Endothelial cell of umbilical vein (primary cell): ENCODE measurements around the gene CRLF1. TPM values are rescaled to one million over a fixed set of nuclear protein-coding genes. Genes with fewer than 3 reads are reported as not detected.

Source experiments
- BruUV-seq: library from RNA; stranded (reverse); fragments of 400-500 nt; replicated peaks from 2 replicates; lab custom pipeline; 2021; lab: Mats Ljungman, UMichigan
- CTCF ChIA-PET: fragments of 300-600, 350-600 bp; sonication (Branson Sonifier 250); formaldehyde crosslinking; loops from one replicate; lab custom pipeline; 2021; ENCODE audit warnings: antibody characterized with exemption, inconsistent platforms; lab: Charles Lee
- POLR2A ChIA-PET: fragments of 300-600, 350-600 bp; sonication (Branson Sonifier 250); formaldehyde crosslinking; loops from one replicate; lab custom pipeline; 2021; ENCODE audit warnings: antibody characterized with exemption, inconsistent platforms; lab: Charles Lee
- DNase-seq: peaks from one replicate; pipeline ENCODE4 v3.0.0-alpha.2; 2011; ENCODE audit warnings: low read depth, low spot score
- FAIRE-seq: peaks from 2 replicates; lab custom pipeline; 2011; peaks lifted over from hg19 to GRCh38; lab: Jason Lieb, UNC
- H2AFZ ChIP-seq: 2 replicates; pipeline ENCODE4 v1.6.0; 2012; ENCODE audit warnings: low read depth, low read length, control low read depth, inconsistent platforms
- H3K27ac ChIP-seq: 2 replicates; pipeline ENCODE4 v1.5.1; 2011; ENCODE audit warnings: low read depth, mild to moderate bottlenecking, control low read depth, low read length, moderate library complexity; ENCODE audit not compliant: insufficient read depth
- H3K27me3 ChIP-seq, 2 experiments: 2 replicates each; pipeline versions ENCODE4 v1.6.0 to v1.6.1; 2011; ENCODE audit warnings: low read length in 2 of 2, mixed read lengths in 1 of 2; ENCODE audit not compliant: control insufficient read depth in 2 of 2, insufficient read depth in 2 of 2
- H3K36me3 ChIP-seq, 2 experiments: 2 replicates in 1 of 2; 3 replicates in 1 of 2; pipeline ENCODE4 v1.5.1; 2011; ENCODE audit warnings: low read length in 2 of 2, mild to moderate bottlenecking in 1 of 2, moderate library complexity in 1 of 2; ENCODE audit not compliant: control insufficient read depth in 2 of 2, insufficient read depth in 2 of 2; ENCODE audit errors: extremely low read depth in 1 of 2
- H3K4me1 ChIP-seq: 3 replicates; pipeline ENCODE4 v1.5.1; 2011; ENCODE audit warnings: mild to moderate bottlenecking, low read length; ENCODE audit not compliant: control insufficient read depth, insufficient read depth; ENCODE audit errors: extremely low read depth
- H3K4me2 ChIP-seq: 2 replicates; pipeline ENCODE4 v1.6.1; 2011; ENCODE audit warnings: low read length, control low read depth, mixed read lengths; ENCODE audit not compliant: insufficient read depth
- H3K4me3 ChIP-seq, 3 experiments: fragments of 200-600 bp in 1 of 3; sonication (generic), shearing (Covaris generic) in 1 of 3; replicated peaks in 1 of 3; 2 replicates each; pipeline ENCODE4 v1.5.1; 2011 to 2016; ENCODE audit warnings: control low read depth in 3 of 3, low read length in 3 of 3, mild to moderate bottlenecking in 2 of 3, inconsistent platforms in 1 of 3, low read depth in 1 of 3, moderate library complexity in 1 of 3; ENCODE audit not compliant: insufficient read depth in 1 of 3
- H3K79me2 ChIP-seq: 2 replicates; pipeline ENCODE4 v1.6.0; 2012; ENCODE audit warnings: low read length, inconsistent platforms; ENCODE audit not compliant: control insufficient read depth, insufficient read depth
- H3K9ac ChIP-seq: replicated peaks from 2 replicates; pipeline ENCODE3; 2011; ENCODE audit warnings: low read length, control low read depth; ENCODE audit not compliant: insufficient read depth; ENCODE audit errors: extremely low read depth
- H3K9me1 ChIP-seq: replicated peaks from 3 replicates; pipeline ENCODE4 v1.6.0; 2011; ENCODE audit warnings: mild to moderate bottlenecking, low read length; ENCODE audit not compliant: control insufficient read depth, insufficient read depth; ENCODE audit errors: extremely low read depth
- H3K9me3 ChIP-seq: replicated peaks from 2 replicates; pipeline ENCODE4 v1.5.1; 2012; ENCODE audit warnings: low read length, inconsistent platforms; ENCODE audit not compliant: control insufficient read depth, insufficient read depth
- H4K20me1 ChIP-seq: replicated peaks from 2 replicates; pipeline ENCODE3; 2011; ENCODE audit warnings: mild to moderate bottlenecking, low read length; ENCODE audit not compliant: control insufficient read depth, insufficient read depth; ENCODE audit errors: extremely low read depth
- CTCF ChIP-seq, 2 donors: IDR thresholded peaks; 1 replicate in 1 of 2; 2 replicates in 1 of 2; pipeline ENCODE4 v1.5.1; 2011; ENCODE audit warnings: low read length in 2 of 2, mild to moderate bottlenecking in 2 of 2, moderate library complexity in 2 of 2, control low read depth in 1 of 2, inconsistent platforms in 1 of 2, low read depth in 1 of 2; ENCODE audit not compliant: insufficient read depth in 1 of 2; ENCODE audit errors: extremely low read depth in 1 of 2
- EZH2 ChIP-seq: IDR thresholded peaks from 2 replicates; pipeline ENCODE4 v1.6.1; 2012; ENCODE audit warnings: borderline replicate concordance, low read depth, mild to moderate bottlenecking, moderate library complexity, low read length, inconsistent platforms; ENCODE audit not compliant: severe bottlenecking
- FOS ChIP-seq: IDR thresholded peaks from 2 replicates; pipeline ENCODE4 v1.6.1; 2011; ENCODE audit warnings: mild to moderate bottlenecking, low read length, moderate library complexity, borderline replicate concordance; ENCODE audit not compliant: insufficient read depth
- GATA2 ChIP-seq: IDR thresholded peaks from 2 replicates; pipeline ENCODE4 v1.7.0; 2011; ENCODE audit warnings: low read depth, mild to moderate bottlenecking, moderate library complexity, mixed read lengths, low read length; ENCODE audit not compliant: insufficient read length, insufficient read depth
- JUN ChIP-seq: IDR thresholded peaks from 2 replicates; pipeline ENCODE4 v1.6.1; 2011; ENCODE audit warnings: borderline replicate concordance, low read depth; ENCODE audit not compliant: insufficient read length, insufficient read depth
- MAX ChIP-seq: IDR thresholded peaks from 2 replicates; pipeline ENCODE4 v1.6.1; 2011; ENCODE audit not compliant: insufficient read depth, insufficient read length
- MYC ChIP-seq: IDR thresholded peaks from one replicate; pipeline ENCODE4 v1.6.1; 2011; ENCODE audit warnings: mild to moderate bottlenecking, low read depth, low read length
- POLR2A ChIP-seq: IDR thresholded peaks from 2 replicates; pipeline ENCODE4 v1.6.1; 2012; ENCODE audit warnings: low read depth, mild to moderate bottlenecking, control low read depth, low read length
- POLR2AphosphoS5 ChIP-seq: IDR thresholded peaks from 2 replicates; pipeline ENCODE4 v1.6.1; 2012; ENCODE audit warnings: low read depth, mild to moderate bottlenecking, control low read depth, low read length, moderate library complexity; ENCODE audit not compliant: insufficient read depth
- dilution Hi-C: fragments of 300-500 bp; cut with MboI; formaldehyde crosslinking; loops from one replicate; pipeline ENCODE4 v1.15.0; 2019; ENCODE audit warnings: low sequenced_read_pairs; ENCODE audit not compliant: extremely low pct_ligation_motif_present
- intact Hi-C: fragments of 100-400 bp; cut with micrococcal nuclease; formaldehyde crosslinking; loops from one replicate; pipeline ENCODE4 v1.10.0; 2022
- polyA plus RNA-seq, 4 experiments: library from polyadenylated mRNA; depleted of rRNA in 3 of 4; stranded (reverse) in 3 of 4; unstranded in 1 of 4; fragments of >200 nt; gene quantifications; 2 replicates each; pipeline versions ENCODE4 v1.2.1 to v1.2.3, GENCODE V29; 2011 to 2012; ENCODE audit warnings: missing spikeins in 1 of 4
- total RNA-seq: library from RNA; stranded (reverse); gene quantifications from 2 replicates; pipeline ENCODE4 v1.2.3, GENCODE V29; 2021

CRLF1 gene
- total and polyA plus RNA-seq, 2 donors (not counting 3 experiments of a cell fraction or from before 2014, with no cell fraction given), result 0.18 TPM; not detected in 1

GRCh38 chr19:18644196-18645034 lies 37.8 kb upstream of the CRLF1 start:
- no peak overlapping the region for H3K4me2 ChIP-seq
- BruUV-seq, result no TSS peak

GRCh38 chr19:18639706-18640243 lies 33.2 kb upstream of the CRLF1 start:
- Histone ChIP-seq H3K4me3 (no peak overlapping the region), H3K4me2 (no peak overlapping the region)
- CTCF ChIA-PET, result interaction anchor here (1.2 to 1.6 kb wide), 2 partner anchors 9 to 14 kb away, joined by 3 to 4 read pairs; no protein-coding TSS in a partner anchor

More at GRCh38 chr19:18644196-18645034, 37.8 kb upstream of the CRLF1 start:
- Histone ChIP-seq H3K27me3 (no peaks in the 10 kb centered on the region), H3K79me2 (no peaks in the 10 kb centered on the region), H2AFZ (no peak overlapping the region), H3K9ac (no peak overlapping the region), H3K9me1 (no peaks in the 10 kb centered on the region), H3K4me3 (no peak overlapping the region), H3K9me3 (no peaks in the 10 kb centered on the region), H3K27ac (no peak overlapping the region), H4K20me1 (no peaks in the 10 kb centered on the region), H3K36me3 (no peaks in the 10 kb centered on the region), H3K4me1 (peaks cover 10% of the 10 kb centered on the region)
- dilution Hi-C loops (no loop called here), intact Hi-C loops (loop anchor here (5.0 kb wide), 1 partner anchor 42 kb away; no protein-coding TSS in a partner anchor)
- ChIA-PET POLR2A (no interaction called here), CTCF (no interaction called here)
- no peak for DNase-seq
- FAIRE-seq, result no peak
- TF ChIP-seq MYC (no peak), POLR2A (no peak)

More at GRCh38 chr19:18639706-18640243, 33.2 kb upstream of the CRLF1 start:
- BruUV-seq, result no TSS peak
- intact Hi-C loops (no loop called here), dilution Hi-C loops (no loop called here)
- POLR2A ChIA-PET, result no interaction called here
- Histone ChIP-seq H3K36me3 (no peaks in the 10 kb centered on the region), H3K27me3 (no peaks in the 10 kb centered on the region), H3K79me2 (no peaks in the 10 kb centered on the region), H3K4me1 (peaks cover 4% of the 10 kb centered on the region), H3K27ac (no peak overlapping the region), H2AFZ (no peak overlapping the region), H3K9ac (no peak overlapping the region), H3K9me1 (no peaks in the 10 kb centered on the region), H4K20me1 (no peaks in the 10 kb centered on the region), H3K9me3 (no peaks in the 10 kb centered on the region)
- TF ChIP-seq GATA2 (no peak), MAX (no peak), CTCF (IDR thresholded peaks at IDR 0.05; ENCODE audit: extremely low read depth in 1 of 2, insufficient read depth in 1 of 2, low read depth in 1 of 2, low read length in 2 of 2) (no peak), FOS (no peak), JUN (no peak), POLR2A (no peak), EZH2 (no peak), MYC (no peak), POLR2AphosphoS5 (no peak)
- DNase-seq, result no peak
- no peak for FAIRE-seq
